Right atrium auricular region (tissue), 2 donors: ENCODE measurements around the gene TFAP2E. TPM values are rescaled to one million over a fixed set of nuclear protein-coding genes. Genes with fewer than 3 reads are reported as not detected.
A peak's percentile ranks its signal among the peaks of the same experiment; 100 is the strongest.

Experiments used
- DNase-seq: peaks from one replicate; pipeline ENCODE4 v3.0.0-alpha.2; 2019; ENCODE audit warnings: low spot score
- H3K27ac ChIP-seq, 2 donors: fragments of 200-600 bp; sonication (generic); 1 replicate in 1 of 2; 2 replicates in 1 of 2; pipeline ENCODE4 v1.5.1; 2016 to 2019
- H3K27me3 ChIP-seq, 2 donors: fragments of 200-600 bp; sonication (generic); one replicate each; pipeline versions ENCODE4 v1.5.1 to v1.6.0; 2017 to 2019
- H3K36me3 ChIP-seq: fragments of 200-600 bp; sonication (generic); one replicate; pipeline ENCODE4 v1.5.1; 2016
- H3K4me1 ChIP-seq, 2 donors: fragments of 200-600 bp; sonication (generic); one replicate each; pipeline versions ENCODE4 v1.5.1 to v1.6.0; 2017 to 2019
- H3K4me3 ChIP-seq, 2 donors: fragments of 200-600 bp; sonication (generic); 1 replicate in 1 of 2; 2 replicates in 1 of 2; pipeline ENCODE4 v1.5.1; 2017 to 2019; ENCODE audit warnings: mild to moderate bottlenecking in 1 of 2, moderate library complexity in 1 of 2
- H3K9me3 ChIP-seq, 2 donors: fragments of 200-600 bp; sonication (generic); one replicate each; pipeline ENCODE4 v1.5.1; 2019
- total RNA-seq, 2 donors: library from RNA; depleted of rRNA; stranded (reverse); fragments of >200 nt; gene quantifications; one replicate each; pipeline ENCODE4 v1.1.0, GENCODE V29; 2016
- TF ChIP-seq, protein P1 (sequence below), 2 donors: fragments of 200-600 bp; sonication (generic); IDR thresholded peaks; one replicate each; pipeline ENCODE4 v1.5.1; 2019; ENCODE audit warnings: antibody characterized with exemption in 2 of 2

The TFAP2E gene
- total RNA-seq, 2 donors from 2014 or later: not detected

DNA sequence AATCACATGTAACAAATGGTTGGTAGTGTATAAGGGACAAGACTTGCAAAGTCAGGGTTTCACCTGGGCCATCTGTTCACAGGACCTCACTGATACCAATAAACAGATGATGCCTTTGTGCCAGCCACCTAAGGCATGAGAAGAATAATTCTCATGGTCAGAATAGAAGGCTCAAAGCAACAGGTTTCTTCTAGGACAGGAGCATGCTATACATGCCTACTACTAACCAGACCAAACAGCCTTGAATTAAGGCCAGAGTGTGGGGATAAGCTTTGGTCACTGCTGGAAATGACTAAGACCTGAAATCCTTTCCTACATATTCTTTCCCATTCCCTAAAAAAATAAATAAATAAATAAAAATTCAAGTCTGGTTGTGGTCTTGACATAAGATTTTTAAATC is 50.7 kb downstream of the TFAP2E start:
- H3K27me3 ChIP-seq: no peaks in the 10 kb centered on the region
- H3K36me3 ChIP-seq: peaks cover 16% of the 10 kb centered on the region
- no peak for DNase-seq
- no peak overlapping the region for H3K27ac ChIP-seq
- no peaks in the 10 kb centered on the region for H3K9me3 ChIP-seq
- no peaks in the 10 kb centered on the region for H3K4me1 ChIP-seq
- H3K4me3 ChIP-seq: no peak overlapping the region
- TF ChIP-seq, protein P1, sequence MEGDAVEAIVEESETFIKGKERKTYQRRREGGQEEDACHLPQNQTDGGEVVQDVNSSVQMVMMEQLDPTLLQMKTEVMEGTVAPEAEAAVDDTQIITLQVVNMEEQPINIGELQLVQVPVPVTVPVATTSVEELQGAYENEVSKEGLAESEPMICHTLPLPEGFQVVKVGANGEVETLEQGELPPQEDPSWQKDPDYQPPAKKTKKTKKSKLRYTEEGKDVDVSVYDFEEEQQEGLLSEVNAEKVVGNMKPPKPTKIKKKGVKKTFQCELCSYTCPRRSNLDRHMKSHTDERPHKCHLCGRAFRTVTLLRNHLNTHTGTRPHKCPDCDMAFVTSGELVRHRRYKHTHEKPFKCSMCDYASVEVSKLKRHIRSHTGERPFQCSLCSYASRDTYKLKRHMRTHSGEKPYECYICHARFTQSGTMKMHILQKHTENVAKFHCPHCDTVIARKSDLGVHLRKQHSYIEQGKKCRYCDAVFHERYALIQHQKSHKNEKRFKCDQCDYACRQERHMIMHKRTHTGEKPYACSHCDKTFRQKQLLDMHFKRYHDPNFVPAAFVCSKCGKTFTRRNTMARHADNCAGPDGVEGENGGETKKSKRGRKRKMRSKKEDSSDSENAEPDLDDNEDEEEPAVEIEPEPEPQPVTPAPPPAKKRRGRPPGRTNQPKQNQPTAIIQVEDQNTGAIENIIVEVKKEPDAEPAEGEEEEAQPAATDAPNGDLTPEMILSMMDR (IDR thresholded peaks at IDR 0.05): no peak

DNA sequence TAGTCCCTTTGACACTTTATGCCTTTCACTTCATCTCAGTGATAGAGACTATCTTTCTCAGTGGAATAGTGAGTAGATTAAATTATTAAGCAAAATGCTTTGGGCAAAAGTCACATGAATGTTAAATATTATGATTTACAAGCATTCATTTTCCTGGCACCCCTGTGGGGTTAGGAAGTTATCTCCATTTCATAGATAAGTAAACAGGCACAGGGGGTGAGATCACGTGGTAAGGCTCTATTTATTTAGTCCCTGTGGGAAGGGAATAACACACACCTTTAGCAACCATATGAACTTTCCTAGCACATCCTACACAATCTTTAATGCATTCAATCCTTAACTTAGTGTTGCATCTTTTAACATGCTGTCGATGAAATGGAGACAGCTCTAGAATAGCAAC is 55.9 kb downstream of the TFAP2E start:
- peaks cover 59% of the 10 kb centered on the region for H3K36me3 ChIP-seq
- DNase-seq: no peak
- H3K27me3 ChIP-seq: no peaks in the 10 kb centered on the region

GRCh38 chr1:35631396-35631795 is 58.3 kb downstream of the TFAP2E start:
- H3K27me3 ChIP-seq: no peaks in the 10 kb centered on the region
- no peak for DNase-seq
- TF ChIP-seq, protein P1 (IDR thresholded peaks at IDR 0.05): no peak
- no peaks in the 10 kb centered on the region for H3K4me1 ChIP-seq
- H3K27ac ChIP-seq: no peak overlapping the region
- no peak overlapping the region for H3K4me3 ChIP-seq
- H3K9me3 ChIP-seq: no peaks in the 10 kb centered on the region
- H3K36me3 ChIP-seq: peaks cover 71% of the 10 kb centered on the region

More for the DNA sequence above, 55.9 kb downstream of the TFAP2E start:
- TF ChIP-seq, protein P1 (IDR thresholded peaks at IDR 0.05): no peak
- Histone ChIP-seq H3K27ac (no peak overlapping the region), H3K9me3 (no peaks in the 10 kb centered on the region), H3K4me3 (no peak overlapping the region), H3K4me1 (no peaks in the 10 kb centered on the region)

DNA sequence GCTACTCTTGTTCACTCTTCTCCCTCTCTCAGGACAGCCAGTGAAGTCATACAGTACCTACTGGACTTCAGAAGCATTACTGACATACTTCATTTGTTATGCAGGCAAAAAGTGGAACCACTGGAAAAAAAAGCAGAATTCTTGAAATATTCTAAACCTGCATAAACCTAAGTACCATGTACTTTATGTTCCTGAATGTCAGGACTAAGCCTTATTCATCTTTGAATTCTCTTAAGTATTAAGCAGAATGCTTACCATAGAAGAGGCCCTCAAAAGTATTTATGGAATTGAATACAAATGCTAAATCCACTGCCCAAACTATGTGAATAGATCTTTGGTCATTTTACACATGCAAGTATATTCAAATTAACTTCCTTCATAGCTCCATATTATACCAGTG is 60.4 kb downstream of the TFAP2E start:
- no peak for DNase-seq
- peaks cover 0 to 21% of the 10 kb centered on the region in 2 donors for H3K4me1 ChIP-seq
- no peaks in the 10 kb centered on the region for H3K9me3 ChIP-seq
- no peak overlapping the region for H3K27ac ChIP-seq
- TF ChIP-seq, protein P1 (IDR thresholded peaks at IDR 0.05): no peak
- no peak overlapping the region for H3K4me3 ChIP-seq
- H3K27me3 ChIP-seq: no peaks in the 10 kb centered on the region
- peaks cover 66% of the 10 kb centered on the region for H3K36me3 ChIP-seq

- no peaks in the 10 kb centered on the region for H3K9me3 ChIP-seq
- H3K4me1 ChIP-seq: peaks cover 0 to 40% of the 10 kb centered on the region in 2 donors
- peak overlapping the region; percentile 39 to 67 for H3K27ac ChIP-seq
- peaks cover 31% of the 10 kb centered on the region for H3K36me3 ChIP-seq
- DNase-seq: no peak
- TF ChIP-seq, protein P1 (IDR thresholded peaks at IDR 0.05): no peak
- no peaks in the 10 kb centered on the region for H3K27me3 ChIP-seq
- H3K4me3 ChIP-seq: peak overlapping the region in 1 of 2 donors; percentile 28
Observed at GRCh38 chr1:35637401-35637809, 64.3 kb downstream of the TFAP2E start.
